T-helper 17 cell (primary cell): ENCODE data around the gene RLN3. TPM values are rescaled to one million over a fixed set of nuclear protein-coding genes. Genes with fewer than 3 reads are reported as not detected.
"Not testable (repeated sequence)": the region's sequence is repeated elsewhere in the genome, so short reads cannot be mapped to it uniquely, and the experiment has no call there.

Source experiments
- ATAC-seq: fragments of 150-1000 bp; cut with Tn5 transposase; 2 replicates; pipeline ENCODE4 v1.10.0; 2021; ENCODE audit warnings: mild to moderate bottlenecking, moderate library complexity
- DNase-seq, 3 donors: peaks; one replicate each; pipeline versions ENCODE4 v3.0.0 to v3.0.0-alpha.2; 2020 to 2021
- H3K9me3 ChIP-seq: one replicate; pipeline ENCODE4 v1.7.0; 2013; ENCODE audit warnings: low read length, mild to moderate bottlenecking; ENCODE audit not compliant: control insufficient read depth, poor library complexity, severe bottlenecking
- H3K27ac Mint-ChIP-seq: one replicate; pipeline ENCODE4 v1.8.0; 2022; ENCODE audit warnings: mild to moderate bottlenecking, moderate library complexity, mixed read lengths
- H3K27me3 Mint-ChIP-seq: one replicate; pipeline ENCODE4 v1.8.0; 2022; ENCODE audit warnings: mixed read lengths
- H3K36me3 Mint-ChIP-seq: one replicate; pipeline ENCODE4 v1.8.0; 2022; ENCODE audit warnings: low read depth, mixed read lengths
- H3K4me1 Mint-ChIP-seq: one replicate; pipeline ENCODE4 v1.8.0; 2022; ENCODE audit warnings: mild to moderate bottlenecking, mixed read lengths
- H3K4me3 Mint-ChIP-seq: one replicate; pipeline ENCODE4 v1.8.0; 2022; ENCODE audit warnings: mild to moderate bottlenecking, moderate library complexity, mixed read lengths
- total RNA-seq, 4 donors: library from RNA in 2 of 4; stranded (reverse) in 2 of 4; gene quantifications; one replicate each; pipeline ENCODE4 v1.2.3 and lab custom pipeline; 2022 to 2026

RLN3 gene
- total RNA-seq, 2 donors from 2014 or later: not detected

- H3K27ac Mint-ChIP-seq: peak overlapping the region; percentile 92
- peak; percentile 81 for ATAC-seq
- DNase-seq: peak in 1 of 3 donors; percentile 39
These were observed 15.0 kb downstream of the RLN3 start for GRCh38 chr19:14042659-14043608.

GRCh38 chr19:14047866-14048265 is 19.9 kb downstream of the RLN3 start:
- not testable (repeated sequence) for H3K36me3 Mint-ChIP-seq, ATAC-seq, H3K27ac Mint-ChIP-seq, H3K27me3 Mint-ChIP-seq, H3K4me3 Mint-ChIP-seq, DNase-seq, H3K9me3 ChIP-seq
- peaks cover 11% of the 10 kb centered on the region for H3K4me1 Mint-ChIP-seq

More at GRCh38 chr19:14042659-14043608, 15.0 kb downstream of the RLN3 start:
- peaks cover 15% of the 10 kb centered on the region for H3K4me1 Mint-ChIP-seq
- H3K9me3 ChIP-seq, H3K4me3 Mint-ChIP-seq, H3K36me3 Mint-ChIP-seq, H3K27me3 Mint-ChIP-seq: not testable (repeated sequence)

- H3K4me1 Mint-ChIP-seq: peaks cover 11% of the 10 kb centered on the region
- no peak overlapping the region for H3K4me3 Mint-ChIP-seq
- ATAC-seq (peak; percentile 83), DNase-seq (peak; percentile 55 to 78 (median 56))
- H3K36me3 Mint-ChIP-seq: peaks cover 7% of the 10 kb centered on the region
- H3K27me3 Mint-ChIP-seq: no peaks in the 10 kb centered on the region
- peak overlapping the region; percentile 47 for H3K27ac Mint-ChIP-seq
- no peaks in the 10 kb centered on the region for H3K9me3 ChIP-seq
These were observed 20.6 kb downstream of the RLN3 start for GRCh38 chr19:14048443-14049153.

- H3K9me3 ChIP-seq: no peaks in the 10 kb centered on the region
- Mint-ChIP-seq H3K27me3 (no peaks in the 10 kb centered on the region), H3K27ac (peak overlapping the region; percentile 53), H3K4me1 (peaks cover 21% of the 10 kb centered on the region), H3K36me3 (peaks cover 9% of the 10 kb centered on the region), H3K4me3 (no peak overlapping the region)
- DNase-seq: no peak
- no peak for ATAC-seq
These were observed 22.6 kb downstream of the RLN3 start for GRCh38 chr19:14050512-14050911.

GRCh38 chr19:14050961-14051360 is 23.0 kb downstream of the RLN3 start:
- not testable (repeated sequence) for H3K27ac Mint-ChIP-seq

DNA sequence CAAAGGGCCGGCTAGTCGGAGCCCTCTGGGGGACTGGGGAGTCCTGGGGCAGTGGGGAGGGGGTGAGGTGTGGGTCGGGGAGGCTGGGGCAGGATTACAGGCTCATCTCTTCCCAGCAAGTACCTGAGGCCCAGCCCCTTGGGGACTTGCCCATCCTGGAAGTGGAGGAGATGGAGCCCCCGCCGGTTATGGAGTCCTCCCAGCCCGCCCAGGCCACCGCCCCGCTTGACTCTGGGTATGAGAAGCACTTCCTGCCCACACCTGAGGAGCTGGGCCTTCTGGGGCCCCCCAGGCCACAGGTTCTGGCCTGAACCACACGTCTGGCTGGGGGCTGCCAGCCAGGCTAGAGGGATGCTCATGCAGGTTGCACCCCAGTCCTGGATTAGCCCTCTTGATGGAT is 24.0 kb downstream of the RLN3 start:
- Mint-ChIP-seq H3K27ac (no peak overlapping the region), H3K36me3 (peaks cover 9% of the 10 kb centered on the region), H3K27me3 (no peaks in the 10 kb centered on the region), H3K4me1 (peaks cover 17% of the 10 kb centered on the region), H3K4me3 (no peak overlapping the region)
- ATAC-seq (no peak), DNase-seq (no peak)
- H3K9me3 ChIP-seq: no peaks in the 10 kb centered on the region

More at GRCh38 chr19:14050961-14051360, 23.0 kb downstream of the RLN3 start:
- DNase-seq, H3K9me3 ChIP-seq, H3K36me3 Mint-ChIP-seq, ATAC-seq, H3K27me3 Mint-ChIP-seq: not testable (repeated sequence)
- peak overlapping the region; percentile 69 for H3K4me3 Mint-ChIP-seq
- peaks cover 21% of the 10 kb centered on the region for H3K4me1 Mint-ChIP-seq

DNA sequence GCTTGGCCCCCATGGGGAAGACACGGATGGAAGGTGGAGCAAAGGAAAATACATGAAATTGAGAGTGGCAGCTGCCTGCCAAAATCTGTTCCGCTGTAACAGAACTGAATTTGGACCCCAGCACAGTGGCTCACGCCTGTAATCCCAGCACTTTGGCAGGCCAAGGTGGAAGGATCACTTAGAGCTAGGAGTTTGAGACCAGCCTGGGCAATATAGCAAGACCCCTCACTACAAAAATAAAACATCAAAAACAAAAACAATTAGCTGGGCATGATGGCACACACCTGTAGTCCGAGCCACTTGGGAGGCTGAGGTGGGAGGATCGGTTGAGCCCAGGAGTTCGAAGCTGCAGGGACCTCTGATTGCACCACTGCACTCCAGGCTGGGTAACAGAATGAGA is 24.5 kb downstream of the RLN3 start:
- DNase-seq (no peak), ATAC-seq (no peak)
- H3K9me3 ChIP-seq: no peaks in the 10 kb centered on the region
- Mint-ChIP-seq H3K36me3 (peaks cover 9% of the 10 kb centered on the region), H3K27ac (no peak overlapping the region), H3K4me3 (no peak overlapping the region), H3K4me1 (peaks cover 17% of the 10 kb centered on the region), H3K27me3 (no peaks in the 10 kb centered on the region)

DNA sequence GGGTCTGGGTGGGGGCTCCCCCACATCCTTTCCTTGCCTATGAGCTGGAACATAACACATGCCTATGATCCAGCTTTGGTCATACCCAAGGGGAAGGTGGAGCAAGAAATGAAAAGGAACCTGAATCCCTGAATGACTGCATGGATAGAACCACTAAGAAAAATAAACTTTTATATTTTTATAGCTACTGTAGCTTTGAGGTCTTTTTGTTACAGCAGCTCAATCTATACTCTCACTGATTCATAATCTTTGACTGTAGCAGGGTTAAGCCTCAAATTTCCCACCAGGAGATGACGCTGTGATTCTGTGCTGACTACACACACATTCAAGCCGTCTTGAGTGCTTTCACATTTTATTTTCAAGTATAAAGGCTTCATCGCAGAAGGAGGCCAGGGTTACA is 25.1 kb downstream of the RLN3 start:
- Mint-ChIP-seq H3K27me3 (peaks cover 3% of the 10 kb centered on the region), H3K27ac (no peak overlapping the region), H3K4me3 (no peak overlapping the region), H3K36me3 (peaks cover 9% of the 10 kb centered on the region), H3K4me1 (peaks cover 21% of the 10 kb centered on the region)
- ATAC-seq (no peak), DNase-seq (no peak)
- no peaks in the 10 kb centered on the region for H3K9me3 ChIP-seq

DNA sequence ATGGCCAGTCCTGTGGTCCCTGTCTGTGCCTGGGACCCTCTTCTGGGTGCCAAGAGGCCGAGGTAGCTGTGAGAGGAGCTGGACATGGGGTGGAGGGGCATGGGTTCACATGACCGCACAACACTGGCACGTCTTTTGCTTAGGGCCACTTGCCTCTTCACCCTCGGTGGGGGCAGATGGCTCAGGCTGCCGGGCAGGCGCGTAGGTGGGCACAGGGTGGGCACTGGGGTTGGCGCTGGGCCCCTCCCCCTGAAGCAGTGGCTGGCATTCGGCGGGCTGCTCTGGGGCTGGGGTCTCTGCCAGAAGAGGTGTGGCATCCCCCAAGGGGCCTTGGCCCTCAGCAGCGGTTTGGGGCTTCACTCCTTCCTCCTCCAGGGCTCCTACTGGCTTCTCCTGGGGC is 25.6 kb downstream of the RLN3 start:
- Mint-ChIP-seq H3K27me3 (peaks cover 8% of the 10 kb centered on the region), H3K27ac (peak overlapping the region; percentile 80), H3K4me1 (peaks cover 24% of the 10 kb centered on the region), H3K4me3 (no peak overlapping the region), H3K36me3 (peaks cover 9% of the 10 kb centered on the region)
- ATAC-seq (peak; percentile 13), DNase-seq (no peak)
- H3K9me3 ChIP-seq: no peaks in the 10 kb centered on the region

GRCh38 chr19:14054099-14054498 is 26.2 kb downstream of the RLN3 start:
- H3K9me3 ChIP-seq: no peaks in the 10 kb centered on the region
- Mint-ChIP-seq H3K4me1 (peaks cover 30% of the 10 kb centered on the region), H3K36me3 (peaks cover 9% of the 10 kb centered on the region), H3K4me3 (no peak overlapping the region), H3K27ac (peak overlapping the region; percentile 80), H3K27me3 (peaks cover 13% of the 10 kb centered on the region)
- no peak for DNase-seq
- no peak for ATAC-seq

GRCh38 chr19:14054721-14055120 is 26.8 kb downstream of the RLN3 start:
- no peaks in the 10 kb centered on the region for H3K9me3 ChIP-seq
- Mint-ChIP-seq H3K27me3 (peaks cover 16% of the 10 kb centered on the region), H3K4me3 (no peak overlapping the region), H3K36me3 (peaks cover 9% of the 10 kb centered on the region), H3K4me1 (peaks cover 30% of the 10 kb centered on the region), H3K27ac (peak overlapping the region; percentile 80)
- DNase-seq (no peak), ATAC-seq (no peak)

DNA sequence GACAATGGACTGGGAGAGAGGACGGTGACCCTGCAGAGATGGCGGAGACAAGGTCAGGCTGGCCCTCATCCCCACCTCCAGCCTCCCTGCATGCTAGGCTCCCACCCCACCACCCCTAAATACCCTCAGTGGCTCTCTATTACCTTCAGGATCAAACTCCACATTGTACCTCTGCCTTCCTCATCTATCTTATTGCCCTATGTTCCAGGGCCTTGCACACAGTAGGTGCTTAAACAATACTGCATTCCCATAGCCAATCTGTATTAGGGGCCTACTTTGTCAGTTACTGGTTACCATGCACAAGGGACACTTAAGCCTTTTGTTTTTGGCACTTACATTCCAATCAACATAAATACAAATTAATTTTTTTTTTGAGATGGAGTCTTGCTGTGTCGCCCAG is 27.4 kb downstream of the RLN3 start:
- peaks cover 9% of the 10 kb centered on the region for H3K36me3 Mint-ChIP-seq
- H3K27me3 Mint-ChIP-seq: peaks cover 19% of the 10 kb centered on the region
- H3K4me3 Mint-ChIP-seq: no peak overlapping the region
- peak overlapping the region; percentile 75 for H3K27ac Mint-ChIP-seq
- H3K9me3 ChIP-seq: no peaks in the 10 kb centered on the region
- no peak for ATAC-seq
- H3K4me1 Mint-ChIP-seq: peaks cover 29% of the 10 kb centered on the region
- no peak for DNase-seq

GRCh38 chr19:14056069-14056666 is 28.2 kb downstream of the RLN3 start:
- Mint-ChIP-seq H3K36me3 (peaks cover 9% of the 10 kb centered on the region), H3K4me3 (no peak overlapping the region), H3K27ac (peak overlapping the region; percentile 75), H3K4me1 (peaks cover 28% of the 10 kb centered on the region), H3K27me3 (peaks cover 21% of the 10 kb centered on the region)
- ATAC-seq: no peak
- no peaks in the 10 kb centered on the region for H3K9me3 ChIP-seq
- DNase-seq: no peak
